Endothelial cell of umbilical vein (primary cell): ENCODE measurements around the gene KRTAP2-3. TPM values are rescaled to one million over a fixed set of nuclear protein-coding genes. Genes with fewer than 3 reads are reported as not detected.

Experiments
- BruUV-seq: library from RNA; stranded (reverse); fragments of 400-500 nt; replicated peaks from 2 replicates; lab custom pipeline; 2021; lab: Mats Ljungman, UMichigan
- CTCF ChIA-PET: fragments of 300-600, 350-600 bp; sonication (Branson Sonifier 250); formaldehyde crosslinking; loops from one replicate; lab custom pipeline; 2021; ENCODE audit warnings: antibody characterized with exemption, inconsistent platforms; lab: Charles Lee
- POLR2A ChIA-PET: fragments of 300-600, 350-600 bp; sonication (Branson Sonifier 250); formaldehyde crosslinking; loops from one replicate; lab custom pipeline; 2021; ENCODE audit warnings: antibody characterized with exemption, inconsistent platforms; lab: Charles Lee
- DNase-seq: peaks from one replicate; pipeline ENCODE4 v3.0.0-alpha.2; 2011; ENCODE audit warnings: low read depth, low spot score
- FAIRE-seq: peaks from 2 replicates; lab custom pipeline; 2011; peaks lifted over from hg19 to GRCh38; lab: Jason Lieb, UNC
- H2AFZ ChIP-seq: 2 replicates; pipeline ENCODE4 v1.6.0; 2012; ENCODE audit warnings: low read depth, low read length, control low read depth, inconsistent platforms
- H3K27ac ChIP-seq: 2 replicates; pipeline ENCODE4 v1.5.1; 2011; ENCODE audit warnings: low read depth, mild to moderate bottlenecking, control low read depth, low read length, moderate library complexity; ENCODE audit not compliant: insufficient read depth
- H3K27me3 ChIP-seq, 2 experiments: 2 replicates each; pipeline versions ENCODE4 v1.6.0 to v1.6.1; 2011; ENCODE audit warnings: low read length in 2 of 2, mixed read lengths in 1 of 2; ENCODE audit not compliant: control insufficient read depth in 2 of 2, insufficient read depth in 2 of 2
- H3K36me3 ChIP-seq, 2 experiments: 2 replicates in 1 of 2; 3 replicates in 1 of 2; pipeline ENCODE4 v1.5.1; 2011; ENCODE audit warnings: low read length in 2 of 2, mild to moderate bottlenecking in 1 of 2, moderate library complexity in 1 of 2; ENCODE audit not compliant: control insufficient read depth in 2 of 2, insufficient read depth in 2 of 2; ENCODE audit errors: extremely low read depth in 1 of 2
- H3K4me1 ChIP-seq: 3 replicates; pipeline ENCODE4 v1.5.1; 2011; ENCODE audit warnings: mild to moderate bottlenecking, low read length; ENCODE audit not compliant: control insufficient read depth, insufficient read depth; ENCODE audit errors: extremely low read depth
- H3K4me2 ChIP-seq: 2 replicates; pipeline ENCODE4 v1.6.1; 2011; ENCODE audit warnings: low read length, control low read depth, mixed read lengths; ENCODE audit not compliant: insufficient read depth
- H3K4me3 ChIP-seq, 3 experiments: fragments of 200-600 bp in 1 of 3; sonication (generic), shearing (Covaris generic) in 1 of 3; replicated peaks in 1 of 3; 2 replicates each; pipeline ENCODE4 v1.5.1; 2011 to 2016; ENCODE audit warnings: control low read depth in 3 of 3, low read length in 3 of 3, mild to moderate bottlenecking in 2 of 3, inconsistent platforms in 1 of 3, low read depth in 1 of 3, moderate library complexity in 1 of 3; ENCODE audit not compliant: insufficient read depth in 1 of 3
- H3K79me2 ChIP-seq: 2 replicates; pipeline ENCODE4 v1.6.0; 2012; ENCODE audit warnings: low read length, inconsistent platforms; ENCODE audit not compliant: control insufficient read depth, insufficient read depth
- H3K9ac ChIP-seq: replicated peaks from 2 replicates; pipeline ENCODE3; 2011; ENCODE audit warnings: low read length, control low read depth; ENCODE audit not compliant: insufficient read depth; ENCODE audit errors: extremely low read depth
- H3K9me1 ChIP-seq: replicated peaks from 3 replicates; pipeline ENCODE4 v1.6.0; 2011; ENCODE audit warnings: mild to moderate bottlenecking, low read length; ENCODE audit not compliant: control insufficient read depth, insufficient read depth; ENCODE audit errors: extremely low read depth
- H3K9me3 ChIP-seq: replicated peaks from 2 replicates; pipeline ENCODE4 v1.5.1; 2012; ENCODE audit warnings: low read length, inconsistent platforms; ENCODE audit not compliant: control insufficient read depth, insufficient read depth
- H4K20me1 ChIP-seq: replicated peaks from 2 replicates; pipeline ENCODE3; 2011; ENCODE audit warnings: mild to moderate bottlenecking, low read length; ENCODE audit not compliant: control insufficient read depth, insufficient read depth; ENCODE audit errors: extremely low read depth
- EZH2 ChIP-seq: IDR thresholded peaks from 2 replicates; pipeline ENCODE4 v1.6.1; 2012; ENCODE audit warnings: borderline replicate concordance, low read depth, mild to moderate bottlenecking, moderate library complexity, low read length, inconsistent platforms; ENCODE audit not compliant: severe bottlenecking
- FOS ChIP-seq: IDR thresholded peaks from 2 replicates; pipeline ENCODE4 v1.6.1; 2011; ENCODE audit warnings: mild to moderate bottlenecking, low read length, moderate library complexity, borderline replicate concordance; ENCODE audit not compliant: insufficient read depth
- GATA2 ChIP-seq: IDR thresholded peaks from 2 replicates; pipeline ENCODE4 v1.7.0; 2011; ENCODE audit warnings: low read depth, mild to moderate bottlenecking, moderate library complexity, mixed read lengths, low read length; ENCODE audit not compliant: insufficient read length, insufficient read depth
- JUN ChIP-seq: IDR thresholded peaks from 2 replicates; pipeline ENCODE4 v1.6.1; 2011; ENCODE audit warnings: borderline replicate concordance, low read depth; ENCODE audit not compliant: insufficient read length, insufficient read depth
- MYC ChIP-seq: IDR thresholded peaks from one replicate; pipeline ENCODE4 v1.6.1; 2011; ENCODE audit warnings: mild to moderate bottlenecking, low read depth, low read length
- POLR2A ChIP-seq: IDR thresholded peaks from 2 replicates; pipeline ENCODE4 v1.6.1; 2012; ENCODE audit warnings: low read depth, mild to moderate bottlenecking, control low read depth, low read length
- POLR2AphosphoS5 ChIP-seq: IDR thresholded peaks from 2 replicates; pipeline ENCODE4 v1.6.1; 2012; ENCODE audit warnings: low read depth, mild to moderate bottlenecking, control low read depth, low read length, moderate library complexity; ENCODE audit not compliant: insufficient read depth
- dilution Hi-C: fragments of 300-500 bp; cut with MboI; formaldehyde crosslinking; loops from one replicate; pipeline ENCODE4 v1.15.0; 2019; ENCODE audit warnings: low sequenced_read_pairs; ENCODE audit not compliant: extremely low pct_ligation_motif_present
- intact Hi-C: fragments of 100-400 bp; cut with micrococcal nuclease; formaldehyde crosslinking; loops from one replicate; pipeline ENCODE4 v1.10.0; 2022
- polyA plus RNA-seq, 4 experiments: library from polyadenylated mRNA; depleted of rRNA in 3 of 4; stranded (reverse) in 3 of 4; unstranded in 1 of 4; fragments of >200 nt; gene quantifications; 2 replicates each; pipeline versions ENCODE4 v1.2.1 to v1.2.3, GENCODE V29; 2011 to 2012; ENCODE audit warnings: missing spikeins in 1 of 4
- total RNA-seq: library from RNA; stranded (reverse); gene quantifications from 2 replicates; pipeline ENCODE4 v1.2.3, GENCODE V29; 2021
- TF ChIP-seq, protein P1 (sequence below), 2 donors: IDR thresholded peaks; 1 replicate in 1 of 2; 2 replicates in 1 of 2; pipeline ENCODE4 v1.5.1; 2011; ENCODE audit warnings: low read length in 2 of 2, mild to moderate bottlenecking in 2 of 2, moderate library complexity in 2 of 2, control low read depth in 1 of 2, inconsistent platforms in 1 of 2, low read depth in 1 of 2; ENCODE audit not compliant: insufficient read depth in 1 of 2; ENCODE audit errors: extremely low read depth in 1 of 2

Gene KRTAP2-3
- total and polyA plus RNA-seq, 2 donors (not counting 3 experiments of a cell fraction or from before 2014, with no cell fraction given), result not detected

DNA sequence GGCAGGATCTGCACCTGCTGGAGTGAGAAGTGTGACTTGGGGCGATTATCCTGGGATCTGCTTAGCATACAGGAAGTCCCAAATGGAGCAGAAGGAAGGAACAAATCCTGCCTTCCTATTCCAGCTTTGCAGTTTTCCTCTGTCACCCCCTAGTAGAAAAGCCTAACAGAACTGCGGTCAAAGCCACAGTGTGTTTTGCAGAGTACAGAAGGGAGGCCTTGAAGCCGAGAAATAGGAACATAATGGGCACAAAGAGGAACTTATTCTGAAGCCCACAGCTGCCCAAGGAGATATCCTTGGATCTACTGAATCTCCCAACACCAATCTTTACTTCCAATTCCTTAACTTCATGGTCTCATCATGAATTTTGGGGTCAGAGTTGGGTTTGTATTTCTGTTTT lies 41.4 kb downstream of the KRTAP2-3 start:
- H3K27ac ChIP-seq, result no peak overlapping the region
- no peak overlapping the region for H3K4me2 ChIP-seq
- H4K20me1 ChIP-seq, result no peaks in the 10 kb centered on the region
- no TSS peak for BruUV-seq
- FAIRE-seq (no peak), DNase-seq (no peak)
- no peaks in the 10 kb centered on the region for H3K4me1 ChIP-seq
- H3K9me1 ChIP-seq, result no peaks in the 10 kb centered on the region
- ChIA-PET POLR2A (no interaction called here), CTCF (interaction anchor here (1.5 kb wide), 2 partner anchors 10 to 304 kb away, joined by 3 to 4 read pairs; no protein-coding TSS in a partner anchor)
- H3K4me3 ChIP-seq, result no peak overlapping the region
- intact Hi-C loops (no loop called here), dilution Hi-C loops (no loop called here)
- no peak overlapping the region for H3K9ac ChIP-seq
- no peaks in the 10 kb centered on the region for H3K79me2 ChIP-seq
- no peak for TF ChIP-seq POLR2A
- TF ChIP-seq FOS, result no peak
- no peak for TF ChIP-seq POLR2AphosphoS5
- no peak for TF ChIP-seq EZH2
- TF ChIP-seq, protein P1, sequence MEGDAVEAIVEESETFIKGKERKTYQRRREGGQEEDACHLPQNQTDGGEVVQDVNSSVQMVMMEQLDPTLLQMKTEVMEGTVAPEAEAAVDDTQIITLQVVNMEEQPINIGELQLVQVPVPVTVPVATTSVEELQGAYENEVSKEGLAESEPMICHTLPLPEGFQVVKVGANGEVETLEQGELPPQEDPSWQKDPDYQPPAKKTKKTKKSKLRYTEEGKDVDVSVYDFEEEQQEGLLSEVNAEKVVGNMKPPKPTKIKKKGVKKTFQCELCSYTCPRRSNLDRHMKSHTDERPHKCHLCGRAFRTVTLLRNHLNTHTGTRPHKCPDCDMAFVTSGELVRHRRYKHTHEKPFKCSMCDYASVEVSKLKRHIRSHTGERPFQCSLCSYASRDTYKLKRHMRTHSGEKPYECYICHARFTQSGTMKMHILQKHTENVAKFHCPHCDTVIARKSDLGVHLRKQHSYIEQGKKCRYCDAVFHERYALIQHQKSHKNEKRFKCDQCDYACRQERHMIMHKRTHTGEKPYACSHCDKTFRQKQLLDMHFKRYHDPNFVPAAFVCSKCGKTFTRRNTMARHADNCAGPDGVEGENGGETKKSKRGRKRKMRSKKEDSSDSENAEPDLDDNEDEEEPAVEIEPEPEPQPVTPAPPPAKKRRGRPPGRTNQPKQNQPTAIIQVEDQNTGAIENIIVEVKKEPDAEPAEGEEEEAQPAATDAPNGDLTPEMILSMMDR (IDR thresholded peaks at IDR 0.05; ENCODE audit: extremely low read depth in 1 of 2, insufficient read depth in 1 of 2, low read depth in 1 of 2, low read length in 2 of 2), result no peak
- TF ChIP-seq JUN, result no peak
- TF ChIP-seq GATA2, result no peak
- TF ChIP-seq MYC, result no peak
- no peaks in the 10 kb centered on the region for H3K27me3 ChIP-seq
- H3K9me3 ChIP-seq, result no peaks in the 10 kb centered on the region
- no peaks in the 10 kb centered on the region for H3K36me3 ChIP-seq
- no peak overlapping the region for H2AFZ ChIP-seq
